ENCODE results near the gene RAB10. TPM values are rescaled to one million over a fixed set of nuclear protein-coding genes. Genes with fewer than 3 reads are reported as not detected.
A peak's percentile ranks its signal among the peaks of the same experiment; 100 is the strongest.
"Not testable (repeated sequence)": the region's sequence is repeated elsewhere in the genome, so short reads cannot be mapped to it uniquely, and the experiment has no call there.

RAB10 gene
- total and polyA plus RNA-seq, 4 donors: 45.8 to 92.4 (median 69.0) TPM

DNA sequence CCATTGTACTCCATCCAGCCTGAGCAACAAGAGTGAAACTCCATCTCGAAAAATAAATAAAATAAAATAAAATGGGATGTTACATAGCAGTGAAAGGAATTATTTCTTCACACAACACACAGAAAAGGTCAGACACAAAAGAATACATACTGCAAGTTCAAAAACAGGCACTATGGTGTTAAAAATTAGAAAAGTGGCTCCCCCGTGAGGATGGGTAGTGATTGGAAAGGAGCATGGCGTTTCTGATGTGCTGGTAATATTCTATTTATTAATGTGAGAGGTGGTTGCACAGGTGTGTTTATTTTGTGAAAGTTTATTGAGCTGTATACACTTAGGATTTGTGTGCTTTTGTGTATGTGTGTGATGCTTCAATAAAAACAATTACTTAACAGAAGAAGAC lies 22.9 kb upstream of the RAB10 start:
- intact Hi-C loops (cut with DNase I): no loop called here
- no peaks in the 10 kb centered on the region for H3K27me3 ChIP-seq (ENCODE audit: control insufficient read depth in 1 of 2, insufficient read depth in 2 of 2, low read length in 1 of 2)
- H3K4me3 ChIP-seq (ENCODE audit: low read length in 2 of 2): no peak overlapping the region
- H3K9me3 ChIP-seq (ENCODE audit: control insufficient read depth, low read length): no peaks in the 10 kb centered on the region
- 83 to 84% methylated on average over 3 of the region's 3 CpGs for WGBS, 2 donors
- H3K27ac ChIP-seq (ENCODE audit: low read depth in 1 of 2, low read length in 2 of 2): no peak overlapping the region
- ATAC-seq (ENCODE audit: low FRiP score) (no peak), DNase-seq (no peak)
- H3K4me1 ChIP-seq (ENCODE audit: control insufficient read depth in 1 of 2, insufficient read depth in 2 of 2, low read length in 2 of 2): no peaks in the 10 kb centered on the region
- no peaks in the 10 kb centered on the region for H3K36me3 ChIP-seq (ENCODE audit: control insufficient read depth in 1 of 2, insufficient read depth in 2 of 2, low read length in 1 of 2)

- DNase-seq (no peak), ATAC-seq (ENCODE audit: low FRiP score) (no peak)
- H3K4me3 ChIP-seq (ENCODE audit: low read length in 2 of 2): no peak overlapping the region
- no peaks in the 10 kb centered on the region for H3K27me3 ChIP-seq (ENCODE audit: control insufficient read depth in 1 of 2, insufficient read depth in 2 of 2, low read length in 1 of 2)
- H3K4me1 ChIP-seq (ENCODE audit: control insufficient read depth in 1 of 2, insufficient read depth in 2 of 2, low read length in 2 of 2): no peaks in the 10 kb centered on the region
- H3K27ac ChIP-seq (ENCODE audit: low read depth in 1 of 2, low read length in 2 of 2): no peak overlapping the region
- intact Hi-C loops (cut with DNase I): no loop called here
- no peaks in the 10 kb centered on the region for H3K36me3 ChIP-seq (ENCODE audit: control insufficient read depth in 1 of 2, insufficient read depth in 2 of 2, low read length in 1 of 2)
- H3K9me3 ChIP-seq (ENCODE audit: control insufficient read depth, low read length): no peaks in the 10 kb centered on the region
- 69 to 77% methylated on average over 6 of the region's 6 CpGs for WGBS, 2 donors
Measured at GRCh38 chr2:26011609-26011989, 22.3 kb upstream of the RAB10 start.

DNA sequence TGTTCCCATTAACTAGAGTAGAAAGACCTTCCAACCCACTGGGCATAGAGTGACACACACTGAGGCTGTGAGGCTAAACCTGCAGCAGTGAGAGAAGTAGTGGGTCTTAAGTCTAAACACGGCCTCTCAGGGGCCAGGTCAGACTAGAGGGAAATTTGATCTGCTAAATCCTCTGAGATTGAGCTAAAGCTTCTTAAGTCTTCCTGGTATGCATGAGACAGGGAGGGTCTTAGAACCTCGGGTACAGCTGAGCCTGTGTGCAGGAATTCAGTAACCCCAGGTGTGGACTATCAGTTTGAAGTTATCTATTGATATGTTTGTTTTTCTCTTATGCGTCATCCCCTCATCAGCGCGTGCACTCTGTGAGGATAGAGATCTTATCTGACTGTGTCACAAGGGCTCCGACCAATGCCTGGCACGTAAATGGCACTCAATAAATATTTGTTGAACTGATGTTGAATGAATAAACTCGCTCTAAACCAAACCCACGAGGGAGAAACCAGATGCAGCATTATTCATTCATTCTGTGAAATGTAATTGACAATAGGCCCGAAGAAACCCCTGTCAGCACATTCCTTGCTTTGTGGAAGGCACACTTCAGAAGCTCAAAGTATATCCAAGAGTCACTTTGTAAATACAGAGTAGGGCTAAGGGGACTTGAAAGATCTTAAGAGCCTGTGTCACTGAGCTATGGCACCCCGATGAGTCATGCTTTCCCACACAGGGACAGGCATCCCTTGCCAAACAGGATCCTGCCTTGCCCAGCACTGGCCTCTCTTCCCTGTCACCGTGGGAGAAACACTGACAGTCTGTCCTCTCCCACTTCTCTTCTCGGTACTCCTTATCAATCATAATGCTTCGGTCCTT lies 21.7 kb upstream of the RAB10 start:
- intact Hi-C loops (cut with DNase I): no loop called here
- H3K4me3 ChIP-seq (ENCODE audit: low read length in 2 of 2): no peak overlapping the region
- DNase-seq: peak in 1 of 2 donors; percentile 61
- H3K27ac ChIP-seq (ENCODE audit: low read depth in 1 of 2, low read length in 2 of 2): no peak overlapping the region
- H3K27me3 ChIP-seq (ENCODE audit: control insufficient read depth in 1 of 2, insufficient read depth in 2 of 2, low read length in 1 of 2): no peaks in the 10 kb centered on the region
- H3K4me1 ChIP-seq (ENCODE audit: control insufficient read depth in 1 of 2, insufficient read depth in 2 of 2, low read length in 2 of 2): no peaks in the 10 kb centered on the region
- 26 to 35% methylated on average over 14 of the region's 14 CpGs for WGBS, 2 donors
- no peaks in the 10 kb centered on the region for H3K36me3 ChIP-seq (ENCODE audit: control insufficient read depth in 1 of 2, insufficient read depth in 2 of 2, low read length in 1 of 2)
- H3K9me3 ChIP-seq (ENCODE audit: control insufficient read depth, low read length): no peaks in the 10 kb centered on the region
- ATAC-seq (ENCODE audit: low FRiP score): peak; percentile 69

DNA sequence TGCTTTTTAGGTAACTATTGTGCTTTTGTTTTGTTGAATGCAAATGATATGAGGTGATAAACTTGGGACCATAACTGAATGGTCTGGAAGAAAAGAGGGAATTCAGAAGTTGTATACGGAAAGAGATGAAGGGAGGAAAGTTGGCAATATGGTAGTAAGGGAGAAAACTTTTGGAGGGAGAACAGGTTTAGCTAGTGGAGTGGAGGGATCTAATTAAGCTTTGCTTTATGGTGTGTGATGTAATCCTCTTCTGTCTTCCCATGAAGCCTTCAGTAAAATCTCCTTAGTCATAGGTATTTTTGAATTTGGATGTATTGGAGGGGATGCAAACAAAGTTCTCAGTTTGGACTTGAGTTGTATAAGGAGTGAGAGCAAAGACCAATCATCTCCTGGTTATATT lies 20.2 kb upstream of the RAB10 start:
- H3K4me3 ChIP-seq (ENCODE audit: low read length in 2 of 2): no peak overlapping the region
- H3K27me3 ChIP-seq (ENCODE audit: control insufficient read depth in 1 of 2, insufficient read depth in 2 of 2, low read length in 1 of 2): no peaks in the 10 kb centered on the region
- H3K36me3 ChIP-seq (ENCODE audit: control insufficient read depth in 1 of 2, insufficient read depth in 2 of 2, low read length in 1 of 2): no peaks in the 10 kb centered on the region
- WGBS, 2 donors: 90 to 93% methylated on average over 1 of the region's 1 CpG
- no peak for DNase-seq
- H3K9me3 ChIP-seq (ENCODE audit: control insufficient read depth, low read length): no peaks in the 10 kb centered on the region
- H3K4me1 ChIP-seq (ENCODE audit: control insufficient read depth in 1 of 2, insufficient read depth in 2 of 2, low read length in 2 of 2): no peaks in the 10 kb centered on the region
- ATAC-seq (ENCODE audit: low FRiP score): no peak
- intact Hi-C loops (cut with DNase I): no loop called here
- H3K27ac ChIP-seq (ENCODE audit: low read depth in 1 of 2, low read length in 2 of 2): no peak overlapping the region

- no peaks in the 10 kb centered on the region for H3K27me3 ChIP-seq (ENCODE audit: control insufficient read depth in 1 of 2, insufficient read depth in 2 of 2, low read length in 1 of 2)
- H3K27ac ChIP-seq (ENCODE audit: low read depth in 1 of 2, low read length in 2 of 2): peak overlapping the region; percentile 34 to 36
- no peak overlapping the region for H3K4me3 ChIP-seq (ENCODE audit: low read length in 2 of 2)
- no peaks in the 10 kb centered on the region for H3K4me1 ChIP-seq (ENCODE audit: control insufficient read depth in 1 of 2, insufficient read depth in 2 of 2, low read length in 2 of 2)
- no peaks in the 10 kb centered on the region for H3K36me3 ChIP-seq (ENCODE audit: control insufficient read depth in 1 of 2, insufficient read depth in 2 of 2, low read length in 1 of 2)
- 36 to 48% methylated on average over 13 of the region's 13 CpGs for WGBS, 2 donors
- intact Hi-C loops (cut with DNase I): no loop called here
- DNase-seq (no peak), ATAC-seq (ENCODE audit: low FRiP score) (no peak)
- H3K9me3 ChIP-seq (ENCODE audit: control insufficient read depth, low read length): no peaks in the 10 kb centered on the region
Measured at GRCh38 chr2:26016012-26016705, 17.7 kb upstream of the RAB10 start.

DNA sequence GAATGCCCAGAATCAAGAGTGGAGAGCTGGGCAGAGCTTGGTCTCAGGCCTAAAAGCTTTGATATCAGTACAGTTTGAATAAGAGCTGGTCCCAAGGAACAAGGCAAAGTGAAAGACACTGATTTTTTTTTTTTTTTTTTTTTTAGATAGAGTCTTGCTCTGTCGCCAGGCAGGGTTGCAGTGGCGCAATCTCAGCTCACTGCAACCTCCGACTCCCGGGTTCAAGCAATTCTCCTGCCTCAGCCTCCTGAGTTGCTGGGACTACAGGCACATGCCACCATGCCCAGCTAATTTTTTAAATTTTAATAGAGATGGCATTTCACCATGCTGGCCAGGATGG lies 17.2 kb upstream of the RAB10 start:
- peak overlapping the region in 1 of 2 donors; percentile 34 for H3K27ac ChIP-seq (ENCODE audit: low read depth in 1 of 2, low read length in 2 of 2)
- DNase-seq; H3K27me3 ChIP-seq (ENCODE audit: control insufficient read depth in 1 of 2, insufficient read depth in 2 of 2, low read length in 1 of 2); H3K4me3 ChIP-seq (ENCODE audit: low read length in 2 of 2); H3K36me3 ChIP-seq (ENCODE audit: control insufficient read depth in 1 of 2, insufficient read depth in 2 of 2, low read length in 1 of 2); ATAC-seq (ENCODE audit: low FRiP score); intact Hi-C loops (cut with DNase I); H3K4me1 ChIP-seq (ENCODE audit: control insufficient read depth in 1 of 2, insufficient read depth in 2 of 2, low read length in 2 of 2); H3K9me3 ChIP-seq (ENCODE audit: control insufficient read depth, low read length): not testable (repeated sequence)
- WGBS, 2 donors: 28 to 37% methylated on average over 4 of the region's 4 CpGs

DNA sequence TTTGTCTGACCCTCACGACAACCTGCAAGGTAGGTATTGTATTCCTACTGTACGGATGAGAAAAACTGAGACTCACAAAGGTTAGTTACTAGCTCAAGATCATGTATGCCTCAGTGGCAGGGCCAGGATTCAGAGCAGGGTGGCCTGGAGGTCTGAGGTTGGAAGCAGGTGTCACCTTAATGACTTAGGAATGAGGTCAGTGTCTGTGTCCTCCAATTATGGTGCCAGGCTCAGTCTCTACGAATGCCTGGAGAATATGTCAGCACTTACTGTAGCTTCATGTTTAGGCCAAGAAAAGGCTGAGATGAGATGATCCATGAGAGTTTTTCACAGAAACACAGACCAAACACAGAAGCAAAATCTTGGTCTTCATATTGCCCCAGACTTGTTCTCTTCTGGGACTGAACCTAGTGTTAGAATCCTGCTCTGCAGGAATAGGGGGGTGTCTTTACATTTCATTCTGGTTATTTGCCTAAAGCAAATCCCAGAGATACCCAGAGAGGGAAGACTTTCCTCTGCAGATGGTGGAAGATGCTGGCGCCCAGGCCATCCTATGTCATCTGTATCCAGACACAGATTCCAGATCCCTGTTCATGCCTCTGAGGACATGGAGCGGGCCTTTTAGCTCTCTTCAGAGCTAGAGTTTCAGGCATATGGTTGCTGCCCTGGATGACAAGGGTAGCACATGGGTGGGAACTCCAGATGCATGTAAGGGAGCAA lies 16.3 kb upstream of the RAB10 start:
- ATAC-seq (ENCODE audit: low FRiP score): no peak
- intact Hi-C loops (cut with DNase I): loop anchor here in 1 of 2 donors (2.0 kb wide), 1 partner anchor 15 kb away; no protein-coding TSS in a partner anchor
- H3K9me3 ChIP-seq (ENCODE audit: control insufficient read depth, low read length): no peaks in the 10 kb centered on the region
- H3K36me3 ChIP-seq (ENCODE audit: control insufficient read depth in 1 of 2, insufficient read depth in 2 of 2, low read length in 1 of 2): no peaks in the 10 kb centered on the region
- H3K27me3 ChIP-seq (ENCODE audit: control insufficient read depth in 1 of 2, insufficient read depth in 2 of 2, low read length in 1 of 2): no peaks in the 10 kb centered on the region
- no peak for DNase-seq
- H3K4me1 ChIP-seq (ENCODE audit: control insufficient read depth in 1 of 2, insufficient read depth in 2 of 2, low read length in 2 of 2): no peaks in the 10 kb centered on the region
- WGBS, 2 donors: 81 to 85% methylated on average over 5 of the region's 5 CpGs
- peak overlapping the region in 1 of 2 donors; percentile 2 for H3K27ac ChIP-seq (ENCODE audit: low read depth in 1 of 2, low read length in 2 of 2)
- H3K4me3 ChIP-seq (ENCODE audit: low read length in 2 of 2): no peak overlapping the region

GRCh38 chr2:26018184-26019055 lies 15.5 kb upstream of the RAB10 start:
- H3K27ac ChIP-seq (ENCODE audit: low read depth in 1 of 2, low read length in 2 of 2): peak overlapping the region; percentile 2 to 16
- WGBS, 2 donors: 14 to 25% methylated on average over 3 of the region's 3 CpGs
- no peaks in the 10 kb centered on the region for H3K4me1 ChIP-seq (ENCODE audit: control insufficient read depth in 1 of 2, insufficient read depth in 2 of 2, low read length in 2 of 2)
- H3K27me3 ChIP-seq (ENCODE audit: control insufficient read depth in 1 of 2, insufficient read depth in 2 of 2, low read length in 1 of 2): no peaks in the 10 kb centered on the region
- no peak overlapping the region for H3K4me3 ChIP-seq (ENCODE audit: low read length in 2 of 2)
- DNase-seq (peak; percentile 90 to 92), ATAC-seq (ENCODE audit: low FRiP score) (peak; percentile 91)
- H3K9me3 ChIP-seq (ENCODE audit: control insufficient read depth, low read length): no peaks in the 10 kb centered on the region
- intact Hi-C loops (cut with DNase I): loop anchor here in 1 of 2 donors (2.0 kb wide), 1 partner anchor 14 kb away; no protein-coding TSS in a partner anchor
- no peaks in the 10 kb centered on the region for H3K36me3 ChIP-seq (ENCODE audit: control insufficient read depth in 1 of 2, insufficient read depth in 2 of 2, low read length in 1 of 2)
